Endodermal cell (in vitro differentiated cells): ENCODE results near the gene RTF2. TPM values are rescaled to one million over a fixed set of nuclear protein-coding genes. Genes with fewer than 3 reads are reported as not detected.

Experiments used
- DNase-seq: peaks from one replicate; pipeline ENCODE4 v3.0.0-alpha.2; 2017
- H3K27ac ChIP-seq: 2 replicates; pipeline ENCODE4 v1.5.1; 2013; ENCODE audit warnings: mild to moderate bottlenecking, low read depth, low read length, moderate library complexity
- H3K27me3 ChIP-seq: 2 replicates; pipeline ENCODE4 v1.6.1; 2013; ENCODE audit warnings: mild to moderate bottlenecking, low read length, moderate library complexity; ENCODE audit not compliant: insufficient read depth, control insufficient read depth, poor library complexity, severe bottlenecking
- H3K36me3 ChIP-seq: 2 replicates; pipeline ENCODE4 v1.7.0; 2013; ENCODE audit warnings: mild to moderate bottlenecking, low read length, moderate library complexity; ENCODE audit not compliant: control insufficient read depth, insufficient read depth
- H3K4me1 ChIP-seq: one replicate; pipeline ENCODE4 v1.7.0; 2013; ENCODE audit warnings: low read length; ENCODE audit not compliant: control insufficient read depth, insufficient read depth
- H3K4me3 ChIP-seq: 2 replicates; pipeline ENCODE4 v1.5.1; 2013; ENCODE audit warnings: mild to moderate bottlenecking, low read length, moderate library complexity
- H3K9ac ChIP-seq: 2 replicates; pipeline ENCODE4 v1.6.1; 2013; ENCODE audit warnings: mild to moderate bottlenecking, low read length, moderate library complexity; ENCODE audit not compliant: poor library complexity, severe bottlenecking; ENCODE audit errors: extremely low read depth
- H3K9me3 ChIP-seq: 2 replicates; pipeline ENCODE4 v1.6.1; 2013; ENCODE audit warnings: mild to moderate bottlenecking, low read length, moderate library complexity; ENCODE audit not compliant: control insufficient read depth
- H3K27ac Mint-ChIP-seq: 2 replicates; pipeline ENCODE4 v1.8.0; 2020; ENCODE audit warnings: mixed read lengths
- H3K27me3 Mint-ChIP-seq: 2 replicates; pipeline ENCODE4 v1.8.0; 2021; ENCODE audit warnings: mild to moderate bottlenecking, mixed read lengths; ENCODE audit not compliant: insufficient read depth
- H3K36me3 Mint-ChIP-seq: 2 replicates; pipeline ENCODE4 v1.8.0; 2020; ENCODE audit warnings: low read depth, mixed read lengths
- H3K4me1 Mint-ChIP-seq: 2 replicates; pipeline ENCODE4 v1.8.0; 2020; ENCODE audit warnings: mixed read lengths
- H3K4me3 Mint-ChIP-seq: 2 replicates; pipeline ENCODE4 v1.8.0; 2020; ENCODE audit warnings: mild to moderate bottlenecking, moderate library complexity, mixed read lengths
- H3K9me3 Mint-ChIP-seq: 2 replicates; pipeline ENCODE4 v1.8.0; 2020; ENCODE audit warnings: mild to moderate bottlenecking, mixed read lengths
- WGBS, 2 experiments: methylation state at CpG; one replicate each; pipeline versions ENCODE4 v1.1.5 to v1.1.7; 2013; ENCODE audit warnings: missing lambda C conversion rate in 2 of 2, mixed read lengths in 1 of 2; ENCODE audit not compliant: insufficient coverage in 1 of 2, insufficient read length in 1 of 2; 5-methylcytosine and 5-hydroxymethylcytosine counted together
- total RNA-seq, 2 donors: library from RNA; stranded (reverse); fragmentation: NEBNext Ultra II Directional in 1 of 2; extraction: Animal tissue kit (Norgen Biotek cat#: 25700) in 1 of 2; gene quantifications; 2 replicates in 1 of 2; 3 replicates in 1 of 2; pipeline ENCODE4 v1.2.1, GENCODE V29; 2021
- TF ChIP-seq, protein P1 (sequence below): fragments of 200-600 bp; sonication (generic); conservative IDR thresholded peaks from 2 replicates; pipeline ENCODE4 v1.5.0; 2021; ENCODE audit warnings: antibody characterized with exemption, mild to moderate bottlenecking

Gene RTF2
- total RNA-seq, 2 donors from 2014 or later = 63.0 to 65.1 TPM

DNA sequence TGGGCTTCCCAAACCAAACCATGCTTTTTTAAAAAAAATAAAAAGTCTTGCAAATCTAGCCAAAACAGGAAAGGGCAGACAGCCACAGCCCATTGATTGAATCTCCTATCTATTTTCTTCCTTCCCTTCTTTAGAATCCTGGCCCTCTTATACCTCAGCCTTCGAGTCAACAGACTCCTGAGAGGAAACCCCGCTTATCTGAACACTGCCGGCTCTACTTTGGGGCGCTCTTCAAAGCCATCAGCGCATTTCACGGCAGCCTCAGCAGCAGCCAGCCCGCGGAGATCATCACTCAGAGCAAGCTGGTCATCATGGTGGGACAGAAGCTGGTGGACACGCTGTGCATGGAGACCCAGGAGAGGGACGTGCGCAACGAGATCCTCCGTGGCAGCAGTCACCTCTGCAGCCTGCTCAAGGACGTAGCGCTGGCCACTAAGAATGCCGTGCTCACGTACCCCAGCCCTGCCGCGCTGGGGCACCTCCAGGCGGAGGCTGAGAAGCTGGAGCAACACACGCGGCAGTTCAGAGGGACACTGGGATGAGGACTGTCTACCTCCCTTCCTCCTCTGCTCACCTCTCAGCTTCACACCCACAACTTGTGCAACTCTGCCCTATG is 10.1 kb upstream of the RTF2 start:
- no peak for DNase-seq
- TF ChIP-seq, protein P1, sequence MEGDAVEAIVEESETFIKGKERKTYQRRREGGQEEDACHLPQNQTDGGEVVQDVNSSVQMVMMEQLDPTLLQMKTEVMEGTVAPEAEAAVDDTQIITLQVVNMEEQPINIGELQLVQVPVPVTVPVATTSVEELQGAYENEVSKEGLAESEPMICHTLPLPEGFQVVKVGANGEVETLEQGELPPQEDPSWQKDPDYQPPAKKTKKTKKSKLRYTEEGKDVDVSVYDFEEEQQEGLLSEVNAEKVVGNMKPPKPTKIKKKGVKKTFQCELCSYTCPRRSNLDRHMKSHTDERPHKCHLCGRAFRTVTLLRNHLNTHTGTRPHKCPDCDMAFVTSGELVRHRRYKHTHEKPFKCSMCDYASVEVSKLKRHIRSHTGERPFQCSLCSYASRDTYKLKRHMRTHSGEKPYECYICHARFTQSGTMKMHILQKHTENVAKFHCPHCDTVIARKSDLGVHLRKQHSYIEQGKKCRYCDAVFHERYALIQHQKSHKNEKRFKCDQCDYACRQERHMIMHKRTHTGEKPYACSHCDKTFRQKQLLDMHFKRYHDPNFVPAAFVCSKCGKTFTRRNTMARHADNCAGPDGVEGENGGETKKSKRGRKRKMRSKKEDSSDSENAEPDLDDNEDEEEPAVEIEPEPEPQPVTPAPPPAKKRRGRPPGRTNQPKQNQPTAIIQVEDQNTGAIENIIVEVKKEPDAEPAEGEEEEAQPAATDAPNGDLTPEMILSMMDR = no peak
- Histone ChIP-seq H3K27me3 (peaks cover 41% of the 10 kb centered on the region), H3K27ac (no peak overlapping the region), H3K4me1 (no peaks in the 10 kb centered on the region), H3K36me3 (no peaks in the 10 kb centered on the region), H3K9me3 (no peaks in the 10 kb centered on the region), H3K9ac (no peak overlapping the region), H3K4me3 (no peak overlapping the region)
- no peaks in the 10 kb centered on the region for H3K9me3 Mint-ChIP-seq
- WGBS, 2 experiments = 90 to 93% methylated on average over 12 to 22 of the region's 22 CpGs
- H3K4me3 Mint-ChIP-seq = no peak overlapping the region
- H3K4me1 Mint-ChIP-seq = no peaks in the 10 kb centered on the region
- no peaks in the 10 kb centered on the region for H3K36me3 Mint-ChIP-seq
- peaks cover 22% of the 10 kb centered on the region for H3K27me3 Mint-ChIP-seq
- no peak overlapping the region for H3K27ac Mint-ChIP-seq

DNA sequence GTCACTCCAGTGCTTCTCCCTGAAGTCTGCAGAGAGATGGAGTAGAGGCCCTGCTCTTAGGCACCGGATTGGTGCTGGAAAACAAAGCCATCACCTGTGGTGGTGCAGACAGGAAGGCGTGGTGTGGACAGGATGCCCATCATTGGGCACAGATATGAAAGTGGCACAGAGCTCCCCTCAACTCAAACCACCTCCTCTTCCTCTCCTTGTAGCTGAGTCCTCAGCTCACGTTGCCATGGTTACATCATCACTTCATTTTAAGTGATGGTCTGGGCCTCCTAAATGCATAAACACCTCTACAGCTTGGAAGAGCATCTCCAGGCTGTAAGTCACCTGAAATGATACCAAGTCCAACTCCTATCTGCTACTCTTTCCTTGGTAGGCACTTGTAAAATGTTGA is 8.0 kb upstream of the RTF2 start:
- no peak overlapping the region for H3K27ac Mint-ChIP-seq
- peaks cover 32% of the 10 kb centered on the region for H3K27me3 Mint-ChIP-seq
- Histone ChIP-seq H3K27me3 (peaks cover 49% of the 10 kb centered on the region), H3K9ac (no peak overlapping the region), H3K27ac (no peak overlapping the region), H3K9me3 (no peaks in the 10 kb centered on the region), H3K4me3 (no peak overlapping the region), H3K4me1 (no peaks in the 10 kb centered on the region), H3K36me3 (no peaks in the 10 kb centered on the region)
- H3K36me3 Mint-ChIP-seq = no peaks in the 10 kb centered on the region
- no peaks in the 10 kb centered on the region for H3K4me1 Mint-ChIP-seq
- no peak overlapping the region for H3K4me3 Mint-ChIP-seq
- TF ChIP-seq, protein P1 = no peak
- H3K9me3 Mint-ChIP-seq = no peaks in the 10 kb centered on the region
- DNase-seq = no peak
- 67 to 71% methylated on average over 2 to 3 of the region's 3 CpGs for WGBS, 2 experiments

DNA sequence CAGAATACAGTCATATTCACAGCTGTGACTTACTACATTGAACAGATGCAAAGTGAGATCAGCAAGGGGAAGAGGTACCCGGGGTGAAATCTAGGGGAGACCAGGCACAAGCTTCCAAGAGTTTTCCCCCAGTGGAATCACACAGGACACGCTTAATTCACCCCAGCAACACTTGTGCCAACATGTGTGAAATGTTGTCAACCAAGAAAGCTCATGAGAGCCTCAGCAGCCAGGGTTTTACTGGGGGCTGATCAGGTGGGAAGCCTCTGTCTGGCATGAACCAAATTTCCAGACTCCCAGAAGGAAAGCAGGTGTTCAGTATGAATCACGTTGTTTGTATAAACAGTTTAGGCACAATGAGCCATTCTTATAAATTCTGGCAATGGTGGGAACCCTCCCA is 6.9 kb upstream of the RTF2 start:
- TF ChIP-seq, protein P1 = no peak
- Histone ChIP-seq H3K9ac (no peak overlapping the region), H3K27ac (no peak overlapping the region), H3K9me3 (no peaks in the 10 kb centered on the region), H3K4me3 (no peak overlapping the region), H3K4me1 (no peaks in the 10 kb centered on the region), H3K27me3 (peaks cover 57% of the 10 kb centered on the region), H3K36me3 (no peaks in the 10 kb centered on the region)
- no peaks in the 10 kb centered on the region for H3K4me1 Mint-ChIP-seq
- H3K27me3 Mint-ChIP-seq = peaks cover 39% of the 10 kb centered on the region
- no peak for DNase-seq
- no peak overlapping the region for H3K27ac Mint-ChIP-seq
- H3K36me3 Mint-ChIP-seq = no peaks in the 10 kb centered on the region
- WGBS, 2 experiments = 61 to 77% methylated on average over 2 to 3 of the region's 3 CpGs
- H3K9me3 Mint-ChIP-seq = no peaks in the 10 kb centered on the region
- no peak overlapping the region for H3K4me3 Mint-ChIP-seq
